GM12892 (cell line): ENCODE results near the gene MBD5.

Experiments
- POLR2A ChIP-seq: IDR thresholded peaks from 2 replicates; pipeline ENCODE4 v1.6.1; 2011; ENCODE audit warnings: low read depth, low read length, control low read depth
- TAF1 ChIP-seq: IDR thresholded peaks from 2 replicates; pipeline ENCODE4 v1.6.1; 2011; ENCODE audit warnings: low read depth, mild to moderate bottlenecking, control low read depth, low read length, borderline replicate concordance

DNA sequence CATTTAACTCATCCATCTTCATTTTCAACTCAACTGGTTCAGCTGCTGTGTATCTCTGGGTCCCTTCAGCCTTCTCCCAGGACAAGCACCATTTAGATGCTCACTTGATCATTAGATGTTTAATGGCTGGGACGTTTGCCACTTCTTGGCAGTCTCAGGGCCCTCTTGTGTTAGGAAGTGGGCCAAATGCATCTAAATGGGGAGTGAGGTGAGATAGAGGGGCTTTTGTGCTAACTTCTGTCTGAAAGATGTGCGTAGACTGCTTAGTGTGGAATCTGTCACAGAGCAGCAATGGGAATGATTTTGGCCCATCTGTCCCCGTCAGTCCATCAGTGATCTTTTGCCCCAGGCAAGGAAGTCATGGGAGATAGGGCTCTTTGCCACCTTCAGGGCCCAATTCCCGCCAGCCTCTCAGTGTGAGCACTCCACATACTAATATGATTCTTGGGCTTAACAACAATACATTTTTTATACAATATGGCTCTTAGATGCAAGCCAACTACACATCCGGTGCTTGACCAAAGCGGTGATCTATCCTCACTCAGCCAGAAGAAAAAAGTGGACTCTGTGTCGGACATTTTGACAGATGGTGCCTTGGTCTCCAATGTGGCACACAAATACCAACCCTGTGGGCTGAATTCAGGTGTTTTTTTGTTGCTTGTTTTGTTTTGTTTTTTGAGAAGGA lies 528.0 kb downstream of the MBD5 start:
- TF ChIP-seq POLR2A (no peak), TAF1 (no peak)
